K562 (cell line): ENCODE measurements around the gene FOXO3. TPM values are rescaled to one million over a fixed set of nuclear protein-coding genes. Genes with fewer than 3 reads are reported as not detected.

Experiments
- ATAC-seq: fragments of 200-7000 bp; cut with Tn5 transposase; 3 replicates; pipeline ENCODE4 v1.9.1; 2020; ENCODE audit warnings: moderate library complexity
- BruUV-seq: library from RNA; stranded (reverse); fragments of 400-500 nt; replicated peaks from 2 replicates; lab custom pipeline; 2021; lab: Mats Ljungman, UMichigan
- CTCF ChIA-PET: fragments of 300-600 bp; formaldehyde crosslinking; extraction: SDS; loops from one replicate; lab custom pipeline; 2021; ENCODE audit warnings: low intra/inter-chr PET ratio; lab: Yijun Ruan, JAX
- POLR2A ChIA-PET: fragments of 300-600, 350-650 bp; sonication (Branson Sonifier 250); formaldehyde crosslinking; extraction: SDS; loops from one replicate; lab custom pipeline; 2021; ENCODE audit warnings: antibody characterized with exemption, inconsistent platforms; lab: Yijun Ruan, JAX
- DNase-seq, 4 experiments: peaks; one replicate each; pipeline versions ENCODE4 v3.0.0 to v3.0.0-alpha.2; 2011 to 2018; ENCODE audit warnings: low spot score in 3 of 4, mixed read lengths in 3 of 4; ENCODE audit errors: extremely low read depth in 1 of 4
- FAIRE-seq: peaks from 2 replicates; lab custom pipeline; 2011; peaks lifted over from hg19 to GRCh38; lab: Jason Lieb, UNC
- H2AFZ ChIP-seq: 2 replicates; pipeline ENCODE4 v1.6.0; 2011; ENCODE audit warnings: low read depth, low read length, control low read depth, inconsistent platforms
- H3K27ac ChIP-seq: fragments of 200-600 bp; 3 replicates; pipeline ENCODE4 v1.8.0; 2011; ENCODE audit warnings: low read depth, mild to moderate bottlenecking, control low read depth, inconsistent platforms, low read length, moderate library complexity, mixed read lengths; ENCODE audit errors: extremely low read depth
- H3K27me3 ChIP-seq, 2 experiments: fragments of 300-600 bp in 1 of 2; 2 replicates in 1 of 2; 3 replicates in 1 of 2; pipeline versions ENCODE4 v1.6.0 to v1.8.0; 2011; ENCODE audit warnings: inconsistent platforms in 2 of 2, low read length in 2 of 2, mild to moderate bottlenecking in 1 of 2, mixed read lengths in 1 of 2, moderate library complexity in 1 of 2; ENCODE audit not compliant: control insufficient read depth in 2 of 2, insufficient read depth in 2 of 2
- H3K36me3 ChIP-seq: fragments of 300-600 bp; 3 replicates; pipeline ENCODE4 v1.8.0; 2011; ENCODE audit warnings: mild to moderate bottlenecking, low read length, inconsistent platforms; ENCODE audit not compliant: control insufficient read depth, insufficient read depth
- H3K4me1 ChIP-seq, 2 experiments: fragments of 200-600 bp in 1 of 2; replicated peaks in 1 of 2; 2 replicates in 1 of 2; 3 replicates in 1 of 2; pipeline versions ENCODE4 v1.5.1 to v1.8.0; 2011; ENCODE audit warnings: inconsistent platforms in 2 of 2, low read length in 2 of 2, mild to moderate bottlenecking in 1 of 2, mixed read lengths in 1 of 2, moderate library complexity in 1 of 2; ENCODE audit not compliant: control insufficient read depth in 2 of 2, insufficient read depth in 2 of 2
- H3K4me2 ChIP-seq: 2 replicates; pipeline ENCODE4 v1.6.1; 2011; ENCODE audit warnings: low read length, control low read depth, inconsistent platforms, mixed read lengths; ENCODE audit not compliant: insufficient read depth
- H3K4me3 ChIP-seq: fragments of 200-600 bp; sonication (generic), shearing (Covaris generic); 2 replicates; pipeline ENCODE4 v1.5.1; 2016; ENCODE audit warnings: control low read depth, inconsistent platforms
- H3K79me2 ChIP-seq: fragments of 200-600 bp; 3 replicates; pipeline ENCODE4 v1.8.0; 2011; ENCODE audit warnings: low read length, inconsistent platforms; ENCODE audit not compliant: control insufficient read depth, insufficient read depth
- H3K9ac ChIP-seq, 2 experiments: 2 replicates each; pipeline versions ENCODE4 v1.6.0 to v1.6.1; 2011; ENCODE audit warnings: low read depth in 2 of 2, low read length in 2 of 2, control low read depth in 1 of 2, inconsistent platforms in 1 of 2, mild to moderate bottlenecking in 1 of 2, mixed read lengths in 1 of 2; ENCODE audit not compliant: insufficient read depth in 1 of 2
- H3K9me1 ChIP-seq: one replicate; pipeline ENCODE4 v1.6.0; 2011; ENCODE audit warnings: inconsistent platforms, mild to moderate bottlenecking, low read length, moderate library complexity; ENCODE audit not compliant: control insufficient read depth, insufficient read depth
- H3K9me3 ChIP-seq: replicated peaks from 2 replicates; pipeline ENCODE4 v1.5.1; 2011; ENCODE audit warnings: low read depth, low read length, inconsistent platforms; ENCODE audit not compliant: control insufficient read depth, insufficient read depth
- H4K20me1 ChIP-seq: replicated peaks from 2 replicates; pipeline ENCODE4 v1.6.1; 2011; ENCODE audit warnings: low read length, inconsistent platforms, mixed read lengths; ENCODE audit not compliant: control insufficient read depth, insufficient read depth
- CHD2 ChIP-seq: IDR thresholded peaks from 2 replicates; pipeline ENCODE4 v1.6.1; 2011; ENCODE audit warnings: low read depth, low read length
- CTBP1 ChIP-seq: fragments of 450-650 bp; IDR thresholded peaks from 2 replicates; pipeline ENCODE4 v1.6.1; 2016; ENCODE audit warnings: borderline replicate concordance
- FOXP1 ChIP-seq: sonication (generic); formaldehyde crosslinking; IDR thresholded peaks from 2 replicates; pipeline ENCODE4 v1.8.0; 2022; ENCODE audit warnings: mild to moderate bottlenecking, missing genetic modification reagents
- NFIC ChIP-seq: fragments of 450-650 bp; IDR thresholded peaks from 2 replicates; pipeline ENCODE4 v1.6.1; 2017; ENCODE audit warnings: mild to moderate bottlenecking, inconsistent platforms
- NKRF ChIP-seq: fragments of 450-650 bp; IDR thresholded peaks from 2 replicates; pipeline ENCODE4 v1.6.1; 2016; ENCODE audit warnings: borderline replicate concordance
- RBM34 ChIP-seq: fragments of 200-400 bp; formaldehyde crosslinking; IDR thresholded peaks from 2 replicates; pipeline ENCODE4 v1.6.1; 2018; ENCODE audit warnings: low read length, borderline replicate concordance; ENCODE audit not compliant: insufficient read depth
- RBM39 ChIP-seq: fragments of 200-400 bp; formaldehyde crosslinking; optimal IDR thresholded peaks from 2 replicates; pipeline ENCODE3; 2018; ENCODE audit warnings: low read depth, low read length
- STAT5A ChIP-seq: IDR thresholded peaks from 2 replicates; pipeline ENCODE4 v1.6.1; 2012; ENCODE audit warnings: low read length, inconsistent platforms, borderline replicate concordance
- TSHZ1 ChIP-seq: fragments of 250-450 bp; sonication (Bioruptor Pico); IDR thresholded peaks from 2 replicates; pipeline ENCODE4 v1.4.0; 2020; ENCODE audit warnings: mild to moderate bottlenecking, moderate library complexity
- ZBTB33 ChIP-seq: sonication (generic); formaldehyde crosslinking; IDR thresholded peaks from 2 replicates; pipeline ENCODE4 v1.8.1; 2023; ENCODE audit warnings: mild to moderate bottlenecking, missing genetic modification reagents
- ZNF12 ChIP-seq: sonication (generic); formaldehyde crosslinking; IDR thresholded peaks from 2 replicates; pipeline ENCODE4 v1.4.0; 2020; ENCODE audit warnings: mild to moderate bottlenecking, missing genetic modification reagents
- ZNF512 ChIP-seq: IDR thresholded peaks from 2 replicates; pipeline ENCODE4 v1.6.1; 2016; ENCODE audit warnings: missing genetic modification characterization, missing compliant biosample characterization
- WGBS: fragments of 100-300 bp; shearing (Covaris generic); methylation state at CpG from one replicate; pipeline ENCODE4 v1.1.6; 2016; ENCODE audit warnings: low coverage, mixed read lengths; ENCODE audit not compliant: insufficient coverage; ENCODE audit errors: missing lambda C conversion rate; 5-methylcytosine and 5-hydroxymethylcytosine counted together
- in situ Hi-C: fragments of 300-500 bp; cut with MboI; formaldehyde crosslinking; loops from 4 replicates; pipeline ENCODE4 v1.15.0; 2018; ENCODE audit warnings: inconsistent platforms, mixed read lengths
- intact Hi-C: fragments of 100-400 bp; cut with micrococcal nuclease; formaldehyde crosslinking; loops from 2 replicates; pipeline ENCODE4 v1.14.2; 2022
- polyA plus RNA-seq, 8 experiments: library from polyadenylated mRNA; depleted of rRNA in 4 of 8; stranded (reverse) in 5 of 8; unstranded in 3 of 8; fragments of >200 nt; fragmentation: Nextera tagmentation in 2 of 8; fragmentation: Illumina TruSeq in 1 of 8; extraction: Ambion mirVana in 2 of 8; extraction: Trizol in 1 of 8; gene quantifications; 2 replicates each; pipeline versions ENCODE4 v1.2.1 to v1.2.3, GENCODE V29; 2011 to 2014; ENCODE audit warnings: inconsistent platforms in 1 of 8, missing spikeins in 1 of 8
- total RNA-seq, 7 experiments: library from RNA; depleted of rRNA in 6 of 7; stranded (reverse); fragments of >200 nt in 6 of 7; fragmentation: Illumina TruSeq in 2 of 7; extraction: Trizol in 2 of 7; gene quantifications; 2 replicates each; pipeline versions ENCODE4 v1.2.1 to v1.2.3, GENCODE V29; 2011 to 2021; ENCODE audit warnings: low replicate concordance in 1 of 7

FOXO3 gene
- total and polyA plus RNA-seq, 9 of the 15 experiments (the other 6 are each of a cell fraction or from before 2014, with no cell fraction given), result 3.0 to 14.6 (median 6.0) TPM

GRCh38 chr6:108562503-108562993, 1.8 kb downstream of the FOXO3 start (continued):
- no peak for TF ChIP-seq TSHZ1 (CRISPR knock-in tag)
- no peak for TF ChIP-seq FOXP1 (CRISPR knock-in tag)
- no peak for TF ChIP-seq RBM34
- TF ChIP-seq CTBP1, result peak; percentile 93
- TF ChIP-seq STAT5A, result peak; percentile 60; the same call in 1 of the 2 replicates
- peak; percentile 66 for TF ChIP-seq NFIC
- no peak for TF ChIP-seq RBM39

GRCh38 chr6:108563292-108563691, 2.6 kb downstream of the FOXO3 start:
- no peak overlapping the region for H3K9ac ChIP-seq
- POLR2A ChIA-PET, result no interaction called here
- in situ Hi-C loops, result no loop called here
- peaks cover 22% of the 10 kb centered on the region for H4K20me1 ChIP-seq
- ATAC-seq (no peak), FAIRE-seq (no peak), DNase-seq (no peak)
- peaks cover 40% of the 10 kb centered on the region for H3K79me2 ChIP-seq
- CTCF ChIA-PET, result no interaction called here
- no peak overlapping the region for H3K4me2 ChIP-seq
- 88% methylated on average over 8 of the region's 8 CpGs for WGBS
- peaks cover 35% of the 10 kb centered on the region in 2 experiments for H3K4me1 ChIP-seq
- no peak overlapping the region for H3K27ac ChIP-seq
- no peak overlapping the region for H3K4me3 ChIP-seq
- no peaks in the 10 kb centered on the region for H3K9me1 ChIP-seq
- no TSS peak for BruUV-seq
- H3K27me3 ChIP-seq, result no peaks in the 10 kb centered on the region
- no peak overlapping the region for H2AFZ ChIP-seq
- intact Hi-C loops, result loop anchor here (2.0 to 5.0 kb wide), 3 partner anchors 36 to 219 kb away; no protein-coding TSS in a partner anchor
- peaks cover 10% of the 10 kb centered on the region; the same call in 2 of the 3 replicates for H3K36me3 ChIP-seq
- no peaks in the 10 kb centered on the region for H3K9me3 ChIP-seq
- 0 out of 2 replicates have a peak, but pooled peaks have one; percentile 25 for TF ChIP-seq ZNF512 (tag)
- peak; percentile 74; the same call in 1 of the 2 replicates for TF ChIP-seq ZBTB33 (CRISPR knock-in tag)
- TF ChIP-seq CHD2, result no peak
- no peak for TF ChIP-seq ZNF12 (CRISPR knock-in tag)
- TF ChIP-seq NKRF, result no peak
